Measurements from ENCODE around the gene STRN3. TPM values are rescaled to one million over a fixed set of nuclear protein-coding genes. Genes with fewer than 3 reads are reported as not detected.

Gene STRN3
- total RNA-seq, 1 experiment from 2014 or later: 34.4 TPM

- H3K36me3 Mint-ChIP-seq (ENCODE audit: insufficient read depth, unreplicated experiment): peaks cover 7% of the 10 kb centered on the region
- intact Hi-C loops (cut with micrococcal nuclease; ENCODE audit: unreplicated experiment): no loop called here
- no TSS peak for BruUV-seq (replicated peaks)
These were observed 76.5 kb downstream of the STRN3 start for GRCh38 chr14:30949651-30950050.

GRCh38 chr14:30943694-30944093 is 82.5 kb downstream of the STRN3 start:
- no peaks in the 10 kb centered on the region for H3K27me3 Mint-ChIP-seq (ENCODE audit: unreplicated experiment)
- peaks cover 7% of the 10 kb centered on the region for H3K36me3 Mint-ChIP-seq (ENCODE audit: insufficient read depth, unreplicated experiment)
- H3K9me3 Mint-ChIP-seq (ENCODE audit: low read depth, unreplicated experiment): no peaks in the 10 kb centered on the region
- H3K4me1 Mint-ChIP-seq (ENCODE audit: low read depth, unreplicated experiment): no peaks in the 10 kb centered on the region
- H3K4me3 Mint-ChIP-seq (ENCODE audit: low read depth, unreplicated experiment): no peak overlapping the region
- no peak for TF ChIP-seq CTCF (IDR thresholded peaks at IDR 0.05; ENCODE audit: unreplicated experiment)
- CTCF ChIA-PET: interaction anchor here (0.6 kb wide), 2 partner anchors 329 to 995 kb away, joined by 7 to 8 read pairs; no protein-coding TSS in a partner anchor
- no TSS peak for BruUV-seq (replicated peaks)
- intact Hi-C loops (cut with micrococcal nuclease; ENCODE audit: unreplicated experiment): no loop called here
- no peak for DNase-seq
- H3K27ac Mint-ChIP-seq (ENCODE audit: unreplicated experiment): peak overlapping the region; percentile 41

More at GRCh38 chr14:30949651-30950050, 76.5 kb downstream of the STRN3 start:
- Mint-ChIP-seq H3K9me3 (ENCODE audit: low read depth, unreplicated experiment) (no peaks in the 10 kb centered on the region), H3K27ac (ENCODE audit: unreplicated experiment) (no peak overlapping the region), H3K27me3 (ENCODE audit: unreplicated experiment) (no peaks in the 10 kb centered on the region), H3K4me3 (ENCODE audit: low read depth, unreplicated experiment) (no peak overlapping the region), H3K4me1 (ENCODE audit: low read depth, unreplicated experiment) (no peaks in the 10 kb centered on the region)
- TF ChIP-seq CTCF (IDR thresholded peaks at IDR 0.05; ENCODE audit: unreplicated experiment): no peak
- DNase-seq: no peak
- CTCF ChIA-PET: no interaction called here

GRCh38 chr14:30940886-30941285 is 85.3 kb downstream of the STRN3 start:
- no peak for TF ChIP-seq CTCF (IDR thresholded peaks at IDR 0.05; ENCODE audit: unreplicated experiment)
- Mint-ChIP-seq H3K4me1 (ENCODE audit: low read depth, unreplicated experiment) (no peaks in the 10 kb centered on the region), H3K4me3 (ENCODE audit: low read depth, unreplicated experiment) (no peak overlapping the region), H3K36me3 (ENCODE audit: insufficient read depth, unreplicated experiment) (no peaks in the 10 kb centered on the region), H3K27ac (ENCODE audit: unreplicated experiment) (no peak overlapping the region), H3K9me3 (ENCODE audit: low read depth, unreplicated experiment) (no peaks in the 10 kb centered on the region), H3K27me3 (ENCODE audit: unreplicated experiment) (no peaks in the 10 kb centered on the region)
- no TSS peak for BruUV-seq (replicated peaks)
- no peak for DNase-seq
- intact Hi-C loops (cut with micrococcal nuclease; ENCODE audit: unreplicated experiment): no loop called here
- CTCF ChIA-PET: no interaction called here

- Mint-ChIP-seq H3K9me3 (ENCODE audit: low read depth, unreplicated experiment) (no peaks in the 10 kb centered on the region), H3K36me3 (ENCODE audit: insufficient read depth, unreplicated experiment) (peaks cover 4% of the 10 kb centered on the region), H3K4me1 (ENCODE audit: low read depth, unreplicated experiment) (no peaks in the 10 kb centered on the region), H3K27ac (ENCODE audit: unreplicated experiment) (no peak overlapping the region), H3K27me3 (ENCODE audit: unreplicated experiment) (no peaks in the 10 kb centered on the region), H3K4me3 (ENCODE audit: low read depth, unreplicated experiment) (no peak overlapping the region)
- no TSS peak for BruUV-seq (replicated peaks)
- intact Hi-C loops (cut with micrococcal nuclease; ENCODE audit: unreplicated experiment): no loop called here
- CTCF ChIA-PET: no interaction called here
- no peak for DNase-seq
- TF ChIP-seq CTCF (IDR thresholded peaks at IDR 0.05; ENCODE audit: unreplicated experiment): no peak
These were observed 87.6 kb downstream of the STRN3 start for GRCh38 chr14:30938617-30939016.

Data from Calu3 (cell line).